Neuronal stem cell (in vitro differentiated cells): Measurements from ENCODE around the gene KPNA6.

ENCODE experiments used
- DNase-seq: peaks from one replicate; pipeline ENCODE4 v3.0.0-alpha.2; 2013; ENCODE audit warnings: low spot score
- H2AFZ ChIP-seq: one replicate; pipeline ENCODE4 v1.6.1; 2013; ENCODE audit warnings: mild to moderate bottlenecking, low read length, inconsistent platforms
- H2AK5ac ChIP-seq: 2 replicates; pipeline ENCODE4 v1.6.1; 2013; ENCODE audit warnings: low read depth, mild to moderate bottlenecking, inconsistent platforms, low read length, moderate library complexity, mixed read lengths
- H2BK120ac ChIP-seq: 2 replicates; pipeline ENCODE4 v1.6.1; 2013; ENCODE audit warnings: low read depth, mild to moderate bottlenecking, inconsistent platforms, low read length, moderate library complexity, mixed read lengths
- H2BK12ac ChIP-seq: one replicate; pipeline ENCODE4 v1.6.1; 2013; ENCODE audit warnings: low read length, inconsistent platforms
- H2BK15ac ChIP-seq: 2 replicates; pipeline ENCODE4 v1.6.1; 2013; ENCODE audit warnings: mild to moderate bottlenecking, low read length, inconsistent platforms, mixed read lengths
- H2BK5ac ChIP-seq: one replicate; pipeline ENCODE4 v1.6.1; 2013; ENCODE audit warnings: inconsistent platforms, mild to moderate bottlenecking, low read length, moderate library complexity
- H3K14ac ChIP-seq: one replicate; pipeline ENCODE4 v1.6.1; 2013; ENCODE audit warnings: low read length, inconsistent platforms
- H3K18ac ChIP-seq: 2 replicates; pipeline ENCODE4 v1.6.1; 2013; ENCODE audit warnings: low read length, inconsistent platforms
- H3K23ac ChIP-seq: 2 replicates; pipeline ENCODE4 v1.6.1; 2013; ENCODE audit warnings: low read depth, mild to moderate bottlenecking, mixed read lengths, low read length, inconsistent platforms; ENCODE audit not compliant: poor library complexity
- H3K27ac ChIP-seq: replicated peaks from 3 replicates; pipeline ENCODE4 v1.5.1; 2013; ENCODE audit warnings: low read length, inconsistent platforms
- H3K27me3 ChIP-seq, 3 experiments: 2 replicates each; pipeline ENCODE4 v1.6.1; 2013; ENCODE audit warnings: low read length in 3 of 3, mild to moderate bottlenecking in 2 of 3, inconsistent platforms in 1 of 3, low read depth in 1 of 3, mixed read lengths in 1 of 3, moderate library complexity in 1 of 3; ENCODE audit not compliant: control insufficient read depth in 3 of 3, insufficient read depth in 3 of 3
- H3K36me3 ChIP-seq, 2 donors: replicated peaks in 1 of 2; 2 replicates each; pipeline ENCODE4 v1.6.1; 2013; ENCODE audit warnings: low read length in 2 of 2; ENCODE audit not compliant: control insufficient read depth in 2 of 2, insufficient read depth in 2 of 2
- H3K4ac ChIP-seq: 2 replicates; pipeline ENCODE4 v1.6.1; 2013; ENCODE audit warnings: inconsistent platforms, mild to moderate bottlenecking, low read length, moderate library complexity
- H3K4me1 ChIP-seq, 2 donors: 1 replicate in 1 of 2; 2 replicates in 1 of 2; pipeline ENCODE4 v1.6.1; 2013; ENCODE audit warnings: low read length in 2 of 2, low read depth in 1 of 2; ENCODE audit not compliant: control insufficient read depth in 2 of 2, insufficient read depth in 1 of 2
- H3K4me2 ChIP-seq: one replicate; pipeline ENCODE4 v1.6.1; 2013; ENCODE audit warnings: mild to moderate bottlenecking, low read length, inconsistent platforms; ENCODE audit not compliant: insufficient read depth, poor library complexity, severe bottlenecking
- H3K4me3 ChIP-seq, 2 donors: 2 replicates each; pipeline ENCODE4 v1.5.1; 2013; ENCODE audit warnings: low read length in 2 of 2, mild to moderate bottlenecking in 2 of 2, inconsistent platforms in 1 of 2, moderate library complexity in 1 of 2
- H3K79me1 ChIP-seq: one replicate; pipeline ENCODE4 v1.6.1; 2013; ENCODE audit warnings: low read depth, mild to moderate bottlenecking, inconsistent platforms, low read length, moderate library complexity
- H3K9ac ChIP-seq: one replicate; pipeline ENCODE4 v1.6.1; 2013; ENCODE audit warnings: mild to moderate bottlenecking, low read depth, low read length, inconsistent platforms; ENCODE audit not compliant: poor library complexity
- H3K9me3 ChIP-seq, 2 donors: replicated peaks in 1 of 2; 2 replicates each; pipeline versions ENCODE3 to v1.6.1; 2013; ENCODE audit warnings: low read length in 2 of 2, mild to moderate bottlenecking in 2 of 2, inconsistent platforms in 1 of 2, low read depth in 1 of 2, mixed read lengths in 1 of 2, moderate library complexity in 1 of 2; ENCODE audit not compliant: control insufficient read depth in 2 of 2, insufficient read depth in 1 of 2
- H4K8ac ChIP-seq: one replicate; pipeline ENCODE4 v1.6.1; 2013; ENCODE audit warnings: low read depth, mild to moderate bottlenecking, inconsistent platforms, low read length, moderate library complexity
- H4K91ac ChIP-seq: one replicate; pipeline ENCODE4 v1.6.1; 2013; ENCODE audit warnings: low read length, low read depth, mild to moderate bottlenecking, inconsistent platforms; ENCODE audit not compliant: poor library complexity
- WGBS, 2 donors: extraction: QIAGEN DNeasy Blood & Tissue Kit; methylation state at CpG; one replicate each; pipeline ENCODE4 v1.1.7; 2013; ENCODE audit warnings: missing lambda C conversion rate in 2 of 2, mixed read lengths in 1 of 2; ENCODE audit not compliant: insufficient read length in 2 of 2, insufficient replicate concordance in 1 of 2; ENCODE audit errors: extremely low coverage in 2 of 2; 5-methylcytosine and 5-hydroxymethylcytosine counted together

KPNA6 gene

GRCh38 chr1:32197074-32197473 is 89.2 kb downstream of the KPNA6 start:
- Histone ChIP-seq H3K4me3 (no peak overlapping the region), H3K36me3 (peaks cover 49 to 67% of the 10 kb centered on the region in 2 donors), H2BK12ac (no peak overlapping the region), H3K79me1 (no peaks in the 10 kb centered on the region), H2BK120ac (no peak overlapping the region), H4K8ac (no peak overlapping the region), H3K4ac (no peak overlapping the region), H2AK5ac (no peak overlapping the region), H3K14ac (no peak overlapping the region), H2BK15ac (no peak overlapping the region), H2AFZ (no peak overlapping the region), H3K4me2 (no peak overlapping the region), H2BK5ac (no peak overlapping the region), H3K23ac (no peak overlapping the region), H3K9ac (no peak overlapping the region), H3K18ac (no peak overlapping the region), H3K27me3 (no peaks in the 10 kb centered on the region), H4K91ac (no peak overlapping the region), H3K9me3 (no peaks in the 10 kb centered on the region), H3K4me1 (peaks cover 20 to 23% of the 10 kb centered on the region in 2 donors), H3K27ac (no peak overlapping the region)
- DNase-seq, result no peak
- no CpG with 5 or more reads among the region's 1 CpG for WGBS, 2 donors

- no peak overlapping the region for H3K27ac ChIP-seq
- no CpG with 5 or more reads among the region's 6 CpGs for WGBS, 2 donors
- no peak overlapping the region for H2AK5ac ChIP-seq
- H2AFZ ChIP-seq, result no peak overlapping the region
- no peaks in the 10 kb centered on the region for H3K79me1 ChIP-seq
- no peak overlapping the region for H2BK15ac ChIP-seq
- no peak overlapping the region for H3K9ac ChIP-seq
- no peak for DNase-seq
- no peak overlapping the region for H3K18ac ChIP-seq
- no peak overlapping the region for H3K4ac ChIP-seq
- H3K9me3 ChIP-seq, result no peaks in the 10 kb centered on the region
- H2BK120ac ChIP-seq, result no peak overlapping the region
- no peak overlapping the region for H4K91ac ChIP-seq
- H3K23ac ChIP-seq, result no peak overlapping the region
- no peaks in the 10 kb centered on the region for H3K27me3 ChIP-seq
- no peak overlapping the region for H2BK12ac ChIP-seq
- no peak overlapping the region for H3K4me2 ChIP-seq
- no peak overlapping the region for H4K8ac ChIP-seq
- H3K36me3 ChIP-seq, result peaks cover 43 to 60% of the 10 kb centered on the region in 2 donors
- no peak overlapping the region for H3K4me3 ChIP-seq
- H2BK5ac ChIP-seq, result no peak overlapping the region
- H3K14ac ChIP-seq, result peak overlapping the region; percentile 57
- H3K4me1 ChIP-seq, result peaks cover 20 to 23% of the 10 kb centered on the region in 2 donors
Observed at GRCh38 chr1:32197837-32198236, 90.0 kb downstream of the KPNA6 start.

- no peak overlapping the region for H4K91ac ChIP-seq
- no peak overlapping the region for H3K4ac ChIP-seq
- H3K18ac ChIP-seq, result no peak overlapping the region
- no peak overlapping the region for H3K23ac ChIP-seq
- no peak overlapping the region for H3K27ac ChIP-seq
- no peak overlapping the region for H2BK120ac ChIP-seq
- peaks cover 20 to 23% of the 10 kb centered on the region in 2 donors for H3K4me1 ChIP-seq
- WGBS, 2 donors, result no CpG with 5 or more reads among the region's 3 CpGs
- H2BK5ac ChIP-seq, result no peak overlapping the region
- no peak for DNase-seq
- no peaks in the 10 kb centered on the region for H3K79me1 ChIP-seq
- H3K36me3 ChIP-seq, result peaks cover 38 to 54% of the 10 kb centered on the region in 2 donors
- H2AK5ac ChIP-seq, result no peak overlapping the region
- no peaks in the 10 kb centered on the region for H3K9me3 ChIP-seq
- no peak overlapping the region for H3K9ac ChIP-seq
- H2AFZ ChIP-seq, result no peak overlapping the region
- H3K27me3 ChIP-seq, result no peaks in the 10 kb centered on the region
- no peak overlapping the region for H3K4me3 ChIP-seq
- H2BK12ac ChIP-seq, result no peak overlapping the region
- H3K14ac ChIP-seq, result no peak overlapping the region
- H2BK15ac ChIP-seq, result no peak overlapping the region
- H4K8ac ChIP-seq, result no peak overlapping the region
- no peak overlapping the region for H3K4me2 ChIP-seq
Observed at GRCh38 chr1:32198237-32199042, 90.6 kb downstream of the KPNA6 start.

- Histone ChIP-seq H2BK12ac (peak overlapping the region; percentile 35), H3K27ac (no peak overlapping the region)
Observed at GRCh38 chr1:32199043-32199716, 91.3 kb downstream of the KPNA6 start.

More at GRCh38 chr1:32199043-32199716, 91.3 kb downstream of the KPNA6 start:
- WGBS, 2 donors, result no CpG with 5 or more reads among the region's 4 CpGs
- no peak overlapping the region for H3K4me2 ChIP-seq
- peak overlapping the region; percentile 29 for H4K8ac ChIP-seq
- H3K9ac ChIP-seq, result peak overlapping the region; percentile 71
- H3K36me3 ChIP-seq, result peaks cover 32 to 46% of the 10 kb centered on the region in 2 donors
- H2AK5ac ChIP-seq, result peak overlapping the region; percentile 80
- H3K9me3 ChIP-seq, result no peaks in the 10 kb centered on the region
- DNase-seq, result no peak
- peak overlapping the region in 1 of 2 donors; percentile 56 for H3K4me3 ChIP-seq
- peak overlapping the region; percentile 69 for H2BK15ac ChIP-seq
- no peak overlapping the region for H2AFZ ChIP-seq
- H2BK120ac ChIP-seq, result no peak overlapping the region
- no peak overlapping the region for H3K23ac ChIP-seq
- H3K79me1 ChIP-seq, result no peaks in the 10 kb centered on the region
- H3K18ac ChIP-seq, result peak overlapping the region; percentile 50
- no peak overlapping the region for H3K14ac ChIP-seq
- H3K4ac ChIP-seq, result no peak overlapping the region
- H4K91ac ChIP-seq, result no peak overlapping the region
- peaks cover 0 to 2% (median 0%) of the 10 kb centered on the region in 3 experiments for H3K27me3 ChIP-seq
- peaks cover 20 to 23% of the 10 kb centered on the region in 2 donors for H3K4me1 ChIP-seq
- no peak overlapping the region for H2BK5ac ChIP-seq
